Calu3 (cell line): ENCODE results near the gene PLEKHF1. TPM values are rescaled to one million over a fixed set of nuclear protein-coding genes. Genes with fewer than 3 reads are reported as not detected.

ENCODE experiments used
- BruUV-seq: library from RNA; stranded (reverse); fragments of 400-500 nt; replicated peaks from 2 replicates; lab custom pipeline; 2021; lab: Mats Ljungman, UMichigan
- CTCF ChIA-PET: fragments of 300-600 bp; sonication (Branson Sonifier 250); formaldehyde crosslinking; loops from one replicate; lab custom pipeline; 2022; ENCODE audit warnings: antibody characterized with exemption; lab: Charles Lee
- DNase-seq: peaks from one replicate; pipeline ENCODE4 v3.0.0; 2022
- H3K27ac Mint-ChIP-seq: one replicate; pipeline ENCODE4 v1.8.0; 2022; ENCODE audit warnings: mixed read lengths; ENCODE audit not compliant: unreplicated experiment
- H3K27me3 Mint-ChIP-seq: one replicate; pipeline ENCODE4 v1.8.0; 2022; ENCODE audit warnings: mixed read lengths; ENCODE audit not compliant: unreplicated experiment
- H3K36me3 Mint-ChIP-seq: one replicate; pipeline ENCODE4 v1.8.0; 2022; ENCODE audit warnings: mild to moderate bottlenecking, moderate library complexity, mixed read lengths; ENCODE audit not compliant: insufficient read depth, unreplicated experiment
- H3K4me1 Mint-ChIP-seq: one replicate; pipeline ENCODE4 v1.8.0; 2022; ENCODE audit warnings: mild to moderate bottlenecking, low read depth, mixed read lengths; ENCODE audit not compliant: unreplicated experiment
- H3K4me3 Mint-ChIP-seq: one replicate; pipeline ENCODE4 v1.8.0; 2022; ENCODE audit warnings: mild to moderate bottlenecking, low read depth, moderate library complexity, mixed read lengths; ENCODE audit not compliant: unreplicated experiment
- H3K9me3 Mint-ChIP-seq: one replicate; pipeline ENCODE4 v1.8.0; 2022; ENCODE audit warnings: low read depth, mixed read lengths; ENCODE audit not compliant: unreplicated experiment
- intact Hi-C: fragments of 100-400 bp; cut with micrococcal nuclease; formaldehyde crosslinking; loops from one replicate; pipeline ENCODE4 v1.10.0; 2022; ENCODE audit not compliant: unreplicated experiment
- total RNA-seq: library from RNA; stranded (reverse); gene quantifications from 2 replicates; pipeline ENCODE4 v1.2.3, GENCODE V29; 2022
- TF ChIP-seq, protein P1 (sequence below): fragments of 200-600 bp; IDR thresholded peaks from one replicate; pipeline ENCODE4 v1.8.0; 2022; ENCODE audit warnings: antibody characterized with exemption; ENCODE audit not compliant: unreplicated experiment

The PLEKHF1 gene
- total RNA-seq, 1 experiment from 2014 or later: 2.9 TPM

DNA sequence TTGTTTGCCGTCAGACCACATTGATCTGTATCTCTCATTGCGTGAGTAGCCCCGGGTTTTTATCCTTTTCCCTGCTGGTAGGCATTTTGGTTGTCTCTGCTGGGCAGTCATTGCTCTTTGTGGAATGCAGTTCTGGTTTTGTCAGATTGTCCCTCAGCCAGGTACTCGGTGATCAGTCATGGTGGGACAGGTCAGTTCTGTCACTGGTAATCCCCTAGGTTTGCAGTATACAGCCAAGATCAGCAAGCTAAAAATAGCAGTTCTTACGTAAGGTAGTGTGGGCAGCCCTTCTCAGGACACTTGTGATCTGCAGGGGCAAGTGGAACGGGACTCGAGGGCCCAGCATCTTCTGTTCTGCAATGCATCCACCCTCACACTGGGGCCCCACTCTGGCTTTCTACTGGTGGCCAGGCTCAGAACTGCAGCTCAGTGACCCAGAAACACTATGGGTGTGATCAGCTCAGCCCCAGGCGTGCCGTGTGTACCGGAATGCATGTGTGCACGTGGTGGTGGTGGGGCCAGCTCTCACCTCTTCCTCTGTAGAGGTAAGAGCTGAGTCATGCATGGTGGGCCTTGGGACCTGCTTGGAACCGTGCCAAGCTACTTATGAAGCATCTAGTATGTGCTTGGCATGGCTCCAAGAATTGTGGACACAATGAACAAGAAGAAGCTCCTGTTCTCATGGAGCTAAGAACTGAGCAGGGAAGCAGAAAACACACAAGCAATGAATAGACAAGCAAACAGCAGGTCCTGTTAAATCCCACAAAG is 6.3 kb downstream of the PLEKHF1 start:
- H3K9me3 Mint-ChIP-seq: no peaks in the 10 kb centered on the region
- no peak overlapping the region for H3K27ac Mint-ChIP-seq
- BruUV-seq: no TSS peak
- H3K27me3 Mint-ChIP-seq: no peaks in the 10 kb centered on the region
- peak; percentile 69 for DNase-seq
- intact Hi-C loops: no loop called here
- H3K4me1 Mint-ChIP-seq: peaks cover 23% of the 10 kb centered on the region
- H3K36me3 Mint-ChIP-seq: no peaks in the 10 kb centered on the region
- H3K4me3 Mint-ChIP-seq: no peak overlapping the region
- CTCF ChIA-PET: interaction anchor here (1.0 kb wide), 2 partner anchors 9 to 61 kb away, joined by 4 to 5 read pairs; no protein-coding TSS in a partner anchor
- TF ChIP-seq, protein P1, sequence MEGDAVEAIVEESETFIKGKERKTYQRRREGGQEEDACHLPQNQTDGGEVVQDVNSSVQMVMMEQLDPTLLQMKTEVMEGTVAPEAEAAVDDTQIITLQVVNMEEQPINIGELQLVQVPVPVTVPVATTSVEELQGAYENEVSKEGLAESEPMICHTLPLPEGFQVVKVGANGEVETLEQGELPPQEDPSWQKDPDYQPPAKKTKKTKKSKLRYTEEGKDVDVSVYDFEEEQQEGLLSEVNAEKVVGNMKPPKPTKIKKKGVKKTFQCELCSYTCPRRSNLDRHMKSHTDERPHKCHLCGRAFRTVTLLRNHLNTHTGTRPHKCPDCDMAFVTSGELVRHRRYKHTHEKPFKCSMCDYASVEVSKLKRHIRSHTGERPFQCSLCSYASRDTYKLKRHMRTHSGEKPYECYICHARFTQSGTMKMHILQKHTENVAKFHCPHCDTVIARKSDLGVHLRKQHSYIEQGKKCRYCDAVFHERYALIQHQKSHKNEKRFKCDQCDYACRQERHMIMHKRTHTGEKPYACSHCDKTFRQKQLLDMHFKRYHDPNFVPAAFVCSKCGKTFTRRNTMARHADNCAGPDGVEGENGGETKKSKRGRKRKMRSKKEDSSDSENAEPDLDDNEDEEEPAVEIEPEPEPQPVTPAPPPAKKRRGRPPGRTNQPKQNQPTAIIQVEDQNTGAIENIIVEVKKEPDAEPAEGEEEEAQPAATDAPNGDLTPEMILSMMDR: peak; percentile 26

DNA sequence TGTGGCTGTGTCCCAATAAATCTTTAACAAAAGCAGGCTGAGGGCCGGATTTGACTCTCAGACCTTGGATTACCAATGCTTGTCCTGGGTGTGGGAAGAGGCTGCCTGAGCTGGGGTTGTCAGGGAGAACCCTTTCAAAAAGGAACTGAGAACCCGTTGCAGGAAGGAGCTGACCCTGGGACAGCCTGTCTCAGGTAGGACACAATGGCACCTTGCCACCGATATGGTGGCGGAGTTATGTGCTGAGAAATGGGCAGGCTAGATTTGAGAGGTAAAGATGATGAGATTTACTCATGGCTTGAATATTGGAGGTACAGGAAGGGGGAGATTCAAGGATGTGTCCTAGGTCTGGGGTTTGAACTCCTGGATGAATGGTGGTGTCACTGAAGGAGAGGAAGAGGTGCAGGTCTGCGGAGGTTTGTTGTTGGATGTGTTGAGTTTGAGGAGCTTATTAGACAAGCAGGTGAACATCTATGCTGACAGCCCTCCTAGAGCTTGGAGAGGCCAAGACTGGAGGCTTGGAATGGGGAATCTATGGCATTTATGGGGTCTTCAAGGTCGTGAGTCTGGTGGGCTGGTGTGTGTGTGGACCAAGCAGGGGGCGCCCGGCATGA is 7.2 kb downstream of the PLEKHF1 start:
- H3K4me3 Mint-ChIP-seq: no peak overlapping the region
- DNase-seq: no peak
- CTCF ChIA-PET: no interaction called here
- intact Hi-C loops: no loop called here
- H3K27me3 Mint-ChIP-seq: no peaks in the 10 kb centered on the region
- H3K27ac Mint-ChIP-seq: no peak overlapping the region
- no peaks in the 10 kb centered on the region for H3K9me3 Mint-ChIP-seq
- BruUV-seq: no TSS peak
- no peaks in the 10 kb centered on the region for H3K36me3 Mint-ChIP-seq
- TF ChIP-seq, protein P1: no peak
- peaks cover 23% of the 10 kb centered on the region for H3K4me1 Mint-ChIP-seq

DNA sequence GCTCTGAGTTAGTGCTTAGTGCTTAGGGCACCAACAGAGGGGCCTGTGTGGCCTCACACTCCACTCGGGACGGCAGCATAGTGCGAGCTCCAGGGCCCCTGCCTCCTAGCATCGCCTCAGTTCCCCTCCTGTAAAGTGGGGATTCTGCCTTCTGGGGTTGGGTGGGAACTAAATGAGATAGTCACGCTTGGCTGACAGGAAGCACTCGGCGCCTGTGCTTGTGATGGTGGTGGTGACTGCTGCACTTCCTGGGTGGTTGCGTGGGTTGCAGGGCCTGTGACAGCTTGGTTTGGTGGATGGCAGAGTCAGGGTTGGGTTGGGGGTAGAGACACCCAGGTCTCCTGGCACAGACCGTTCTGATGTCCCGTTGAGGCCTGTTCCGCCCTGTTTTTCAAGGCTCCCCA is 7.7 kb downstream of the PLEKHF1 start:
- TF ChIP-seq, protein P1: no peak
- CTCF ChIA-PET: no interaction called here
- no peak overlapping the region for H3K27ac Mint-ChIP-seq

DNA sequence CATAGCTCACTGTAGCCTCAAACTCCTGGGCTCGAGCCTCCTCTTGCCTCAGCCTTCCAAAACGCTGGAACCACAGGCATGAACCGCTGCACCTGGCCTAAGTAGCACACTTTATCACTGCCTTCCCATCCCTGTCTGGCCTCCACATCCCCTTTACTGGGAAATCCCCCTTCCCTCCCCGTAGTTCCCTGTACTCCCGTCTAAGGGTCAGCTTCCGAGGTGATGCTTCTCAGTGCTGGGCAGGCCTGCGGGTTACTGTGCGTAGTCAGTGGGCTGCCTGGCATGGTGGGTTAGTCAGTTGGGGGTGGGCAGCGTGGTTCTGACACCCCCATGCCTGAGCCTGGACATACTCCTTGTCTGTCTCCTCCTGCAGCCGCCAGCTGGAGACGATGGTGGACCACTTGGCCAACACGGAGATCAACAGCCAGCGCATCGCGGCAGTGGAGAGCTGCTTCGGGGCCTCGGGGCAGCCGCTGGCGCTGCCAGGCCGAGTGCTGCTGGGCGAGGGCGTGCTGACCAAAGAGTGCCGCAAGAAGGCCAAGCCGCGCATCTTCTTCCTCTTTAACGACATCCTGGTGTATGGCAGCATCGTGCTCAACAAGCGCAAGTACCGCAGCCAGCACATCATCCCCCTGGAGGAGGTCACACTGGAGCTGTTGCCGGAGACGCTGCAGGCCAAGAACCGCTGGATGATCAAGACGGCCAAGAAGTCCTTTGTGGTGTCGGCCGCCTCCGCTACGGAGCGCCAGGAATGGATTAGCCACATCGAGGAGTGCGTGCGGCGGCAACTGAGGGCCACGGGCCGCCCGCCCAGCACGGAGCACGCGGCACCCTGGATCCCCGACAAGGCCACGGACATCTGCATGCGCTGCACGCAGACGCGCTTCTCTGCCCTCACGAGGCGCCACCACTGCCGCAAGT is 8.4 kb downstream of the PLEKHF1 start:
- no peaks in the 10 kb centered on the region for H3K9me3 Mint-ChIP-seq
- no peaks in the 10 kb centered on the region for H3K27me3 Mint-ChIP-seq
- no peaks in the 10 kb centered on the region for H3K36me3 Mint-ChIP-seq
- H3K27ac Mint-ChIP-seq: no peak overlapping the region
- TF ChIP-seq, protein P1: no peak
- H3K4me3 Mint-ChIP-seq: no peak overlapping the region
- H3K4me1 Mint-ChIP-seq: peaks cover 23% of the 10 kb centered on the region
- intact Hi-C loops: no loop called here
- no TSS peak for BruUV-seq
- CTCF ChIA-PET: no interaction called here
- DNase-seq: no peak

More for the DNA sequence above, 7.7 kb downstream of the PLEKHF1 start:
- intact Hi-C loops: no loop called here
- no TSS peak for BruUV-seq
- peaks cover 23% of the 10 kb centered on the region for H3K4me1 Mint-ChIP-seq
- no peaks in the 10 kb centered on the region for H3K27me3 Mint-ChIP-seq
- DNase-seq: no peak
- H3K9me3 Mint-ChIP-seq: no peaks in the 10 kb centered on the region
- no peak overlapping the region for H3K4me3 Mint-ChIP-seq
- H3K36me3 Mint-ChIP-seq: no peaks in the 10 kb centered on the region
